Neural progenitor cell (in vitro differentiated cells): ENCODE results near the gene LY86. TPM values are rescaled to one million over a fixed set of nuclear protein-coding genes. Genes with fewer than 3 reads are reported as not detected.

ENCODE experiments used
- DNase-seq: peaks from one replicate; pipeline ENCODE4 v3.0.0-alpha.2; 2016; ENCODE audit warnings: low spot score
- H2AFZ ChIP-seq: fragments of 200-600 bp; sonication (generic); replicated peaks from 2 replicates; pipeline ENCODE4 v1.6.1; 2016; ENCODE audit warnings: antibody characterized with exemption
- H3F3A ChIP-seq: fragments of 200-600 bp; sonication (generic); 2 replicates; pipeline ENCODE4 v1.6.1; 2016; ENCODE audit warnings: antibody characterized with exemption, low read depth
- H3K27ac ChIP-seq: fragments of 200-600 bp; sonication (generic); 2 replicates; pipeline ENCODE4 v1.5.1; 2016; ENCODE audit warnings: mild to moderate bottlenecking
- H3K27me3 ChIP-seq: fragments of 200-600 bp; sonication (generic); 2 replicates; pipeline ENCODE4 v1.6.1; 2016; ENCODE audit warnings: mild to moderate bottlenecking, moderate library complexity
- H3K36me3 ChIP-seq: fragments of 200-600 bp; sonication (generic); 2 replicates; pipeline ENCODE4 v1.5.1; 2016
- H3K4me1 ChIP-seq: fragments of 200-600 bp; sonication (generic); 2 replicates; pipeline ENCODE4 v1.6.1; 2016; ENCODE audit warnings: mixed run types
- H3K4me2 ChIP-seq: fragments of 200-600 bp; sonication (generic); 2 replicates; pipeline ENCODE4 v1.6.1; 2016
- H3K4me3 ChIP-seq: fragments of 200-600 bp; sonication (generic); 2 replicates; pipeline ENCODE4 v1.5.1; 2016
- H3K79me2 ChIP-seq: fragments of 200-600 bp; sonication (generic); 2 replicates; pipeline ENCODE4 v1.6.1; 2016; ENCODE audit warnings: low read depth
- H3K9ac ChIP-seq: fragments of 200-600 bp; sonication (generic); 2 replicates; pipeline ENCODE4 v1.6.1; 2016
- H3K9me3 ChIP-seq: fragments of 200-600 bp; sonication (generic); 2 replicates; pipeline ENCODE4 v1.5.1; 2016; ENCODE audit warnings: low read depth
- H4K20me1 ChIP-seq: fragments of 200-600 bp; sonication (generic); 2 replicates; pipeline ENCODE4 v1.6.1; 2016; ENCODE audit warnings: low read depth
- H3K27ac Mint-ChIP-seq: 3 replicates; pipeline ENCODE4 v1.8.0; 2021; ENCODE audit warnings: mixed read lengths
- H3K27me3 Mint-ChIP-seq: 2 replicates; pipeline ENCODE4 v1.8.0; 2022; ENCODE audit warnings: low read depth, mild to moderate bottlenecking, inconsistent platforms, moderate library complexity, mixed read lengths; ENCODE audit not compliant: insufficient read depth
- H3K36me3 Mint-ChIP-seq: 3 replicates; pipeline ENCODE4 v1.8.0; 2021; ENCODE audit warnings: mixed read lengths
- H3K4me1 Mint-ChIP-seq: 3 replicates; pipeline ENCODE4 v1.8.0; 2021; ENCODE audit warnings: mixed read lengths
- H3K4me3 Mint-ChIP-seq: 3 replicates; pipeline ENCODE4 v1.8.0; 2021; ENCODE audit warnings: mild to moderate bottlenecking, moderate library complexity, mixed read lengths
- H3K9me3 Mint-ChIP-seq: 3 replicates; pipeline ENCODE4 v1.8.0; 2020; ENCODE audit warnings: mixed read lengths
- EZH2 ChIP-seq: fragments of 200-600 bp; sonication (generic); IDR thresholded peaks from 2 replicates; pipeline ENCODE4 v1.6.1; 2017; ENCODE audit warnings: antibody characterized with exemption, mild to moderate bottlenecking, moderate library complexity
- EZH2phosphoT487 ChIP-seq: fragments of 200-600 bp; sonication (generic); IDR thresholded peaks from 2 replicates; pipeline ENCODE4 v1.6.1; 2017; ENCODE audit warnings: antibody characterized with exemption
- total RNA-seq: library from RNA; depleted of rRNA; stranded (reverse); fragments of >200 nt; gene quantifications from 2 replicates; pipeline ENCODE4 v1.2.3, GENCODE V29; 2015; ENCODE audit warnings: low replicate concordance
- TF ChIP-seq, protein P1 (sequence below): fragments of 200-600 bp; sonication (generic); IDR thresholded peaks from 2 replicates; pipeline ENCODE4 v1.5.1; 2017; ENCODE audit warnings: antibody characterized with exemption, mild to moderate bottlenecking

The LY86 gene
- total RNA-seq, 1 donor from 2014 or later, result not detected

DNA sequence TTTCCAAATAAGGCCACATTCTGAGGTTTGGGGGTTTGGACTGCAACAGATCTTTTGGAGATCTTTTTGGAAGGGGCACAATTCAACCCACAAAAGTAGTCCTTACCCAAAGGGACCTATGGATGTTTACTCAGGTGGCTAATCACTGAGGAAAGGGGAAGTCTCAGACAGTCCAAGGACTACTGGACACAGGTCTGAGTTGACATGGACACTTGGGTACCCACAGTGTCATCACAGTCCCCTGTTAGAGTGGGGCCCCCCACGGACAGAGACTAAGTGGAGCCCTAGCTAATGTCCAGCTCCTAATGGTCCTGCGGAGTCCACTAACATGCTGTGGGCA is 101.6 kb downstream of the LY86 start:
- Mint-ChIP-seq H3K4me3 (no peak overlapping the region), H3K27me3 (peaks cover 2% of the 10 kb centered on the region), H3K4me1 (peaks cover 27% of the 10 kb centered on the region), H3K9me3 (peaks cover 14% of the 10 kb centered on the region), H3K36me3 (peaks cover 2% of the 10 kb centered on the region), H3K27ac (no peak overlapping the region)
- Histone ChIP-seq H3K79me2 (no peaks in the 10 kb centered on the region), H3K9me3 (no peaks in the 10 kb centered on the region), H3K27me3 (no peaks in the 10 kb centered on the region), H2AFZ (no peak overlapping the region), H3K4me3 (no peak overlapping the region), H3K36me3 (no peaks in the 10 kb centered on the region), H4K20me1 (no peaks in the 10 kb centered on the region), H3K9ac (no peak overlapping the region), H3K4me1 (peaks cover 24% of the 10 kb centered on the region), H3K4me2 (no peak overlapping the region), H3K27ac (no peak overlapping the region), H3F3A (peaks cover 11% of the 10 kb centered on the region)
- DNase-seq, result no peak
- TF ChIP-seq EZH2phosphoT487 (no peak), EZH2 (no peak)
- TF ChIP-seq, protein P1, sequence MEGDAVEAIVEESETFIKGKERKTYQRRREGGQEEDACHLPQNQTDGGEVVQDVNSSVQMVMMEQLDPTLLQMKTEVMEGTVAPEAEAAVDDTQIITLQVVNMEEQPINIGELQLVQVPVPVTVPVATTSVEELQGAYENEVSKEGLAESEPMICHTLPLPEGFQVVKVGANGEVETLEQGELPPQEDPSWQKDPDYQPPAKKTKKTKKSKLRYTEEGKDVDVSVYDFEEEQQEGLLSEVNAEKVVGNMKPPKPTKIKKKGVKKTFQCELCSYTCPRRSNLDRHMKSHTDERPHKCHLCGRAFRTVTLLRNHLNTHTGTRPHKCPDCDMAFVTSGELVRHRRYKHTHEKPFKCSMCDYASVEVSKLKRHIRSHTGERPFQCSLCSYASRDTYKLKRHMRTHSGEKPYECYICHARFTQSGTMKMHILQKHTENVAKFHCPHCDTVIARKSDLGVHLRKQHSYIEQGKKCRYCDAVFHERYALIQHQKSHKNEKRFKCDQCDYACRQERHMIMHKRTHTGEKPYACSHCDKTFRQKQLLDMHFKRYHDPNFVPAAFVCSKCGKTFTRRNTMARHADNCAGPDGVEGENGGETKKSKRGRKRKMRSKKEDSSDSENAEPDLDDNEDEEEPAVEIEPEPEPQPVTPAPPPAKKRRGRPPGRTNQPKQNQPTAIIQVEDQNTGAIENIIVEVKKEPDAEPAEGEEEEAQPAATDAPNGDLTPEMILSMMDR, result no peak

DNA sequence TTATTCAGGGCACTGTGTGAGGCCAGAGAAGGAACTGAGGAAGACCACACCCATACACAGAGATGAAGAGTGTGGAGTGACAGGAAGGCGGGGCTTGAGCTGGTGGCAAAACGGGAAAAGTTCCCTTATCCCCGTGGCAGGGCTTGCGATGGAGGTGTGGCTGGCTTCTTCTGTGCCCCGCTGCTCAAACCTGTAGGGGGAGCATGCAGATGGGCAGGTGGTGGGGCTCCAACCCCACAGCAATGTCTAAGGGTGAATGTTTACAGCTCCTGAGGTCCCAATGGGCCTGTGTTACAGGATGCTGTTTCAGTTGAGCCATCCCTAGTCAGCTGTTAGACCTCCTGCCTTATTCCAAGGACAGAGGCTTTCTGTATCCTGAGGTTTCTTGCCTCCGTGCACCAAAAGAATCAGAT is 105.9 kb downstream of the LY86 start:
- Histone ChIP-seq H3K4me3 (no peak overlapping the region), H3K27ac (no peak overlapping the region), H3K79me2 (no peaks in the 10 kb centered on the region), H3F3A (peaks cover 7% of the 10 kb centered on the region), H2AFZ (no peak overlapping the region), H3K36me3 (no peaks in the 10 kb centered on the region), H3K27me3 (no peaks in the 10 kb centered on the region), H4K20me1 (no peaks in the 10 kb centered on the region), H3K4me1 (peaks cover 16% of the 10 kb centered on the region), H3K9ac (no peak overlapping the region), H3K9me3 (no peaks in the 10 kb centered on the region), H3K4me2 (no peak overlapping the region)
- no peak for TF ChIP-seq EZH2
- H3K27me3 Mint-ChIP-seq, result peaks cover 4% of the 10 kb centered on the region
- peaks cover 11% of the 10 kb centered on the region for H3K9me3 Mint-ChIP-seq
- H3K4me1 Mint-ChIP-seq, result peaks cover 17% of the 10 kb centered on the region
- no peaks in the 10 kb centered on the region for H3K36me3 Mint-ChIP-seq
- no peak overlapping the region for H3K27ac Mint-ChIP-seq
- DNase-seq, result no peak
- H3K4me3 Mint-ChIP-seq, result no peak overlapping the region

DNA sequence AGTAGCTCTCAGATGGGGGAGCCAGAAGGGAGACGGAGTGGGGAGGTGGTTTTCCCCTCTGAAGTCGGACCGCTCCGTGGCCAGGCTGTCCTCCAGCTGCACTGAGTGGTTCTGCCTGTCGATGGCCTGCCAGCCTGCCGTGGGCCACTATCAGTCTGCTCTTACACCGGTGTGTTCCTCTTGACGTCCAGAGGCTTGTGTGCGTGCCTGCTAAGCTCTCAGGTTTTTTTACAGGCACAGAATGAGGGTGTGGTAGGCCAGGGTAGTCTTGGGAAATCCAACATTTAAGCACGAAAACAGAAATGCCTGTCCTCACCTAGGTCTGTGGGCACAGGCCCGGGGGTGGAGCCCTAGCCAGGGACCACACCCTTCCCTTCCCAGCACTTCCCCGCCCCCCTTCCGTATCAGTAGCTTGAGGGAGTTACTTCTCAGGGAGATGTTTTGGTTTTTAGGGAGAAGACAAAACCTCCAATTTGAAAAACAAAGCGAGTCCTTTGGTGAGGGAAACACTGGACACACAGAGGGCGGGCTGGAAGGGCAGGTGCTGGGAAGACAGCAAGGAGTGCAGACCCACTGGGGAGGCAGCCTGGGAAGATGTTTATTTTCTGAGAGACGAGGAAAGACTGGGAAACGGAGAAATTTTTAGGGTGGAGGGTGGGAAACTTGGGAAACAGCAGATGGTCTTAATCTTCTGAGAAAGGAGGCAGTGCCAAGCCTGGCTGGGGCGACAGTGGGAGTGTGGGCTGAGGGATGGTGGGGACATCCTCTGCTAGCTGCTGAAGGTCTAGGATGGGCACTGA is 106.5 kb downstream of the LY86 start:
- peak overlapping the region; percentile 2 for H3K4me2 ChIP-seq
- no peak overlapping the region for H3K9ac ChIP-seq

DNA sequence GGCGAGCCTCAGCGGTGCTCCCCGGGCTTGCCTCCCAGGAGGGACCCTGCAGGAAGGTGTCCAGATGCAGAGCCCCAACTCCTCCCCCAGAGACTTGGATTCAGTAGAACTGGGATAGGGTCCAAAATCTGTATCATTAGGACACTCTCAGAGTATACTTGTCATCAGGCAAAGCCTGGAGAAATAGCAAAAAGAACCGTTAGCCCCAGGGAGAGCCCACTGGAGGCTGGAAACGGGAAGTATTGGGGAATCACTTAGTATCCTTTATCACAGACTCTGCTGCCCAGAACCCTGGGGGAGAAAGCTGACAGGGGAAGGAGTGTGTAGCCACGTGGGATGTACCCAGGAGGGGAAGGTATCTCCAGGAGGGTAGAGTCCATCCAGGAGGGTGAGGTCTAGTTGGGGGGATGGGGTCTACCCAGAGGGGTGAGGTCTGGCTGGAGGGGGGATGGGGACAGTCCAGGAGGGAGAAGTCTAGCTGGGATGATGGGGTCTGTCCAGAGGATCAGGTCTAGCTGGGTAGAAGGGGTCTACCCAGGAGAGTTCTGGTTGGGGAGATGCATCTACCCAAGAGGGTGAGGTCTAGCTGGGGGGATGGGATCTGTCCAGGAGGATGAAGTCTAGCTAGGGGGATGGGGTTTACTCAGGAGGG is 107.2 kb downstream of the LY86 start:
- Histone ChIP-seq H2AFZ (no peak overlapping the region), H3K4me2 (peak overlapping the region; percentile 2), H3K4me1 (peaks cover 16% of the 10 kb centered on the region), H3K79me2 (no peaks in the 10 kb centered on the region), H3K27me3 (no peaks in the 10 kb centered on the region), H3K4me3 (no peak overlapping the region), H3K9me3 (no peaks in the 10 kb centered on the region), H4K20me1 (no peaks in the 10 kb centered on the region), H3K27ac (no peak overlapping the region), H3K9ac (no peak overlapping the region), H3F3A (peaks cover 7% of the 10 kb centered on the region), H3K36me3 (no peaks in the 10 kb centered on the region)
- no peak for TF ChIP-seq EZH2
- TF ChIP-seq, protein P1, result no peak
- TF ChIP-seq EZH2phosphoT487, result no peak
- no peak overlapping the region for H3K4me3 Mint-ChIP-seq
- peaks cover 27% of the 10 kb centered on the region for H3K4me1 Mint-ChIP-seq
- peaks cover 11% of the 10 kb centered on the region for H3K9me3 Mint-ChIP-seq
- H3K36me3 Mint-ChIP-seq, result no peaks in the 10 kb centered on the region
- H3K27me3 Mint-ChIP-seq, result peaks cover 4% of the 10 kb centered on the region
- no peak for DNase-seq
- H3K27ac Mint-ChIP-seq, result peak overlapping the region; percentile 8

More for the DNA sequence above, 106.5 kb downstream of the LY86 start:
- no peak for TF ChIP-seq EZH2
- Histone ChIP-seq H3K9me3 (no peaks in the 10 kb centered on the region), H4K20me1 (no peaks in the 10 kb centered on the region), H3K36me3 (no peaks in the 10 kb centered on the region), H2AFZ (no peak overlapping the region), H3K4me1 (peaks cover 16% of the 10 kb centered on the region), H3K79me2 (no peaks in the 10 kb centered on the region), H3F3A (peaks cover 7% of the 10 kb centered on the region), H3K4me3 (no peak overlapping the region), H3K27ac (no peak overlapping the region), H3K27me3 (no peaks in the 10 kb centered on the region)
- Mint-ChIP-seq H3K4me3 (no peak overlapping the region), H3K9me3 (peaks cover 11% of the 10 kb centered on the region), H3K27me3 (peaks cover 4% of the 10 kb centered on the region), H3K36me3 (no peaks in the 10 kb centered on the region), H3K27ac (no peak overlapping the region), H3K4me1 (peaks cover 20% of the 10 kb centered on the region)
- DNase-seq, result no peak
